Measurements from ENCODE around the gene NR2F2.
A peak's percentile ranks its signal among the peaks of the same experiment; 100 is the strongest.

The NR2F2 gene

DNA sequence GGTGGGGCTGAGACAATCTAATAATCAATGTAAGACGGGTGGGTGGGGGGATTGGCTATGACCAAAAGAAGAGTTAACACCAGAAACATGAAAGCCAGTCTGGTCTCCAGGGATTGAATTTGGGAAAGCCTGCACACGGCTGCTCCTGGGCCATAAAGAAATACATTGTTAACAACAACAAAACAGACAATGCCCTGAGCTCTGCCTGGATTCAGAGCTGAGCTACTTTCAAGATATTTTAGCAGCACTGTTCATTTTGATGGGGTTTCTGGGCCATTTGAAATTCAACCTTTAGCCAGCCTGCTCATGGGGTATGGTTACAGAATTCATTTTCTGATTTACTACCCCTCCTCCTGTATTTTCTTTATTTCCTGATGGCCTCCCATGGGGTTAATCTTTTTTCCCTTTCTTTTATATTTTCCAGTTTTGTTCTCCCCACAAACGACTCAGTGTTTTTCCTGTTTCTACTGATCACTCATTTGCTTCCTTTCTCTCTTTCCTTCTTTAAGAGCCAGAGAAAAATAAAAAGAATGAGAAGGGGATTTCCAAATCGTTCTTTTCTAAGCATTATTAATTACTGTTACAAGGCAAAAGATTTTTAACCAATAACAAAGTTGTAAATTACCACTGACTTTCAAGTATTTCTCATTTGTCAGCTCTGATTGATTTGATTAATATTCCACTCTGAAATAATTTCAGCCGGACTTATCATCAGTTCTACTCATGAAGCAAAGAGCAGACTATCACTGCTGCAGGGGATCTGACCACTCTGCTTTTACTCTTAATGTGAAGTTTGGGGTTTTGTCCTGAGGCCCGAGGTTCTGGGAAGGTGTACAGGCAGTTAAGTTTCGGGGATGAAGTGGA, 19.6 kb downstream of the NR2F2 start:
- Histone ChIP-seq H3K9ac (ENCODE audit: insufficient read length, low read depth) (no peak overlapping the region), H3K4me3 (ENCODE audit: insufficient read length, low read depth) (no peak overlapping the region), H3K36me3 (ENCODE audit: insufficient read depth, insufficient read length, low read length) (no peaks in the 10 kb centered on the region), H3K27me3 (ENCODE audit: insufficient read depth, insufficient read length) (peaks cover 99% of the 10 kb centered on the region), H3K9me3 (ENCODE audit: insufficient read depth, low read length) (no peaks in the 10 kb centered on the region), H3K4me1 (ENCODE audit: insufficient read depth, insufficient read length) (peaks cover 5% of the 10 kb centered on the region)
- TF ChIP-seq YY1 (IDR thresholded peaks at IDR 0.05; ENCODE audit: insufficient read depth, insufficient read length) (no peak), SUZ12 (IDR thresholded peaks at IDR 0.05; ENCODE audit: extremely low read depth, insufficient read depth, insufficient read length) (no peak), ZNF274 (IDR thresholded peaks at IDR 0.05; ENCODE audit: low read depth, low read length) (no peak)
- DNase-seq (ENCODE audit: low read depth, low spot score) = no peak

DNA sequence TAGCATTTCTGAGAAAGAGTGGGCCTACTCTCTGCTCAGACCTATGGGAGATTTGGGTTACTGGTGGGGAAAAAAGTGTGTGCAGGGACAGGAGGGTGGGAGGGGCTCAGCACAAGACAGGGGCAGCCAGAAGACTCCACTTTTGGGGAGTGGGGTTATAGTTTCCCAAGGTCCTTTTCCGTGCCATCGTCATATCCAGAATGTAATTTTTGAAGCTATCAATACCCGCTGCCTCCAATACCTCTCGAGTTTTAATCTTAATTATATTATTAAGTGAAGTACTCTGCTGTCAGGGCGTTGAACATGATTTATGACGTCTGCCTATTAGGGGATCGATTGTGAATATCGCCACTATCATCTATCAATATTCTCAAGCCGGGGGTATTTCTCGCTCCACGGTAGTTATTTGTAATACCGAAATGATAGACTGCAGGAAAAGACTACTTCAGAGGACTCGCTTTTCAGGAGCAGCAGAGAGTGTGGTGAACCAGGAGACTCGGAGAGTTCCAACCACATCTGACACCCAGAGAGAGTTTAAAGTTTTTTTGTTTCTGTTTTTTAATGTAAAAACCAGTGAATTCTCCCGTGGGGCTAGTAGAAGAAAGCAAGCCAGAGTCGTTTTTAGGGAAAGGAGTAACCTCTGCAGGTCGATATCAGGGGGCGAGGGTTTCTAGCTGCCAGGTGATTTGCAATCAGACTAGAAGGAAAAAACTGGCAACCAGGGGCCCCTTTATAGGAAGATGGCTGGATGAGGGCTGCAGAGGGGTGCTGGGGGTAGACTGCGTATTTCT, 20.6 kb downstream of the NR2F2 start:
- peak overlapping the region; percentile 20 for H3K4me3 ChIP-seq (ENCODE audit: insufficient read length, low read depth)
- no peaks in the 10 kb centered on the region for H3K9me3 ChIP-seq (ENCODE audit: insufficient read depth, low read length)
- H3K9ac ChIP-seq (ENCODE audit: insufficient read length, low read depth) = peak overlapping the region; percentile 53
- TF ChIP-seq SUZ12 (IDR thresholded peaks at IDR 0.05; ENCODE audit: extremely low read depth, insufficient read depth, insufficient read length) = no peak
- TF ChIP-seq ZNF274 (IDR thresholded peaks at IDR 0.05; ENCODE audit: low read depth, low read length) = no peak
- no peak for TF ChIP-seq YY1 (IDR thresholded peaks at IDR 0.05; ENCODE audit: insufficient read depth, insufficient read length)
- H3K4me1 ChIP-seq (ENCODE audit: insufficient read depth, insufficient read length) = peaks cover 5% of the 10 kb centered on the region
- H3K27me3 ChIP-seq (ENCODE audit: insufficient read depth, insufficient read length) = peaks cover 99% of the 10 kb centered on the region
- no peak for DNase-seq (ENCODE audit: low read depth, low spot score)
- no peaks in the 10 kb centered on the region for H3K36me3 ChIP-seq (ENCODE audit: insufficient read depth, insufficient read length, low read length)

DNA sequence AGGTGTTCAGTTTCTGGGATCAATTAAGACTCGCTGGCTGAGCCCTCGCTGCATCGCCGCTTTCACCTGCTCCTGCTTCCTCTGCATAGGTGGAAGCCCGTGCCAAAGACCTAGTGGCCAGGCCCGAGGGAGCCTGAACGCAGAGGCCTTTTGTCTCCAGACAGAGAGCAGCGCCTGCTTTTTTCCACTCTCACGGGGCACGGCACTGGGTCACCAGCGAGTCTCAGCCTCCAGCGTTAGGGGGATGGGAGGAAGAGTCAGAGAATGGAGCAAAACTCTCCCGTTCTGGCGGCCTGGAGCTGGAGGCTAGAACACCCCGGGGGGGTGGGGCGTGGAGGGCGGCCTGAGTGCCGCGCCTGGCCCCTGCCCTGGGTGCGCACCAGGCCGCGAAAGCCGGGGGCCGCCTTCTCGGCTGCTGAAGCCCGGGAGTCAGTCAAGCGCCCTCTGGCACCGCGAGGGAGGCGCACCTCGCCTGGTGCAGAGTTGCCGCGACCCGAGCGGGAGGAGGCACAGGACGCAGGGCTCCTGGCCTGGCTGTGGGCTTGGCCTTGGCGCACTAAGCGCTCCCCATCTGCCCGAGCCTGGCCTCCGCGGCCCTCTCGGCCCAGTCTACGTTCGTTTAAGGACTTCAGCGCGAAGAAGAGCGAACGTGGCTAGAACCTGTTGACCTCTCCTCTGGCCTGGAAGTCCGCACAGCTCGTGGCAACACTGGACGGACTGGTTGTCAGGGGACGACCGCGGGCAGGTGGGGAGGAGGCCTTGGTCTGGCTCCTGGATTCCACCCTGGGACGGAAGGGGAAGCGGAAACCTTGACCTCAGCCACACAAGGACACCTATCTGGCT, 21.5 kb downstream of the NR2F2 start:
- peak overlapping the region; percentile 20 for H3K4me3 ChIP-seq (ENCODE audit: insufficient read length, low read depth)
- H3K4me1 ChIP-seq (ENCODE audit: insufficient read depth, insufficient read length) = peaks cover 5% of the 10 kb centered on the region
- peaks cover 99% of the 10 kb centered on the region for H3K27me3 ChIP-seq (ENCODE audit: insufficient read depth, insufficient read length)
- TF ChIP-seq SUZ12 (IDR thresholded peaks at IDR 0.05; ENCODE audit: extremely low read depth, insufficient read depth, insufficient read length) (peak; percentile 88), ZNF274 (IDR thresholded peaks at IDR 0.05; ENCODE audit: low read depth, low read length) (no peak)
- H3K9ac ChIP-seq (ENCODE audit: insufficient read length, low read depth) = peak overlapping the region; percentile 53
- DNase-seq (ENCODE audit: low read depth, low spot score) = no peak
- H3K9me3 ChIP-seq (ENCODE audit: insufficient read depth, low read length) = no peaks in the 10 kb centered on the region
- H3K36me3 ChIP-seq (ENCODE audit: insufficient read depth, insufficient read length, low read length) = no peaks in the 10 kb centered on the region

GRCh38 chr15:96352604-96353405, 22.3 kb downstream of the NR2F2 start:
- TF ChIP-seq YY1 (IDR thresholded peaks at IDR 0.05; ENCODE audit: insufficient read depth, insufficient read length) (no peak), ZNF274 (IDR thresholded peaks at IDR 0.05; ENCODE audit: low read depth, low read length) (no peak), SUZ12 (IDR thresholded peaks at IDR 0.05; ENCODE audit: extremely low read depth, insufficient read depth, insufficient read length) (no peak)
- H3K4me3 ChIP-seq (ENCODE audit: insufficient read length, low read depth) = no peak overlapping the region
- peaks cover 99% of the 10 kb centered on the region for H3K27me3 ChIP-seq (ENCODE audit: insufficient read depth, insufficient read length)

DNA sequence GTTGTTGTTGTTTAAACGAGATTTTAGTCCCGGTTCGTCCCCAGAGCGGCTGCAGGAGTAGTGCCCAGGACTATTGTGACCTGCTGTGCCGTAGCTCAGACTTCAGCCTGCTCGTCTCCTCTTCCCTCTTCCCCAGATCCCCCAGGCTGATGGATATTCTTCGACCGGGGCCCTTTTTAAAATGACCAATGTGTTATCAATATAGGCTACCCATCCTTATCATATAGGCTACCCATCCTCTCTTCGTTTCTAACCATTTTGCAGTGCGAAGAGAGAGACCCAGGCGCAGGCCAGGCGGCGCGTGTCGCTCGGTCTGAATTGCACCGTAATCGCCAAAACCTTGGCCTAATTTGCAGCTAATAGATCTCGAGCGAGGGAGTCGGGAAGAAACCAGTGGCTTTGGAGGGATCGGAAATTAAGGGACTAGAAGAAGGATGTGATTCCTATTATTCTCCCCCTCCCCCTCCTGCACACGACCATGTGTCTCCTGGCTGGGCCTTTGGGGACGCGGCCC, 23.0 kb downstream of the NR2F2 start:
- peak overlapping the region; percentile 44 for H3K9ac ChIP-seq (ENCODE audit: insufficient read length, low read depth)
- H3K36me3 ChIP-seq (ENCODE audit: insufficient read depth, insufficient read length, low read length) = no peaks in the 10 kb centered on the region
- H3K9me3 ChIP-seq (ENCODE audit: insufficient read depth, low read length) = no peaks in the 10 kb centered on the region
- H3K4me1 ChIP-seq (ENCODE audit: insufficient read depth, insufficient read length) = peaks cover 2% of the 10 kb centered on the region
- no peak for DNase-seq (ENCODE audit: low read depth, low spot score)
- peak overlapping the region; percentile 27 for H3K4me3 ChIP-seq (ENCODE audit: insufficient read length, low read depth)
- no peak for TF ChIP-seq YY1 (IDR thresholded peaks at IDR 0.05; ENCODE audit: insufficient read depth, insufficient read length)
- TF ChIP-seq SUZ12 (IDR thresholded peaks at IDR 0.05; ENCODE audit: extremely low read depth, insufficient read depth, insufficient read length) = peak; percentile 54
- peaks cover 99% of the 10 kb centered on the region for H3K27me3 ChIP-seq (ENCODE audit: insufficient read depth, insufficient read length)

More at GRCh38 chr15:96352604-96353405, 22.3 kb downstream of the NR2F2 start:
- Histone ChIP-seq H3K9ac (ENCODE audit: insufficient read length, low read depth) (peak overlapping the region; percentile 47), H3K9me3 (ENCODE audit: insufficient read depth, low read length) (no peaks in the 10 kb centered on the region), H3K4me1 (ENCODE audit: insufficient read depth, insufficient read length) (peaks cover 2% of the 10 kb centered on the region), H3K36me3 (ENCODE audit: insufficient read depth, insufficient read length, low read length) (no peaks in the 10 kb centered on the region)
- no peak for DNase-seq (ENCODE audit: low read depth, low spot score)
